Astrocyte (in vitro differentiated cells and primary cell): Measurements from ENCODE around the gene TRABD2A.

Source experiments
- EZH2 ChIP-seq: IDR thresholded peaks from 2 replicates; pipeline ENCODE4 v1.6.1; 2012; ENCODE audit warnings: mild to moderate bottlenecking, low read length, inconsistent platforms; ENCODE audit not compliant: insufficient read depth
- TF ChIP-seq, protein P1 (sequence below): IDR thresholded peaks from 2 replicates; pipeline ENCODE4 v1.5.1; 2011; ENCODE audit warnings: low read depth, mild to moderate bottlenecking, inconsistent platforms, low read length, moderate library complexity; ENCODE audit not compliant: insufficient read depth

DNA sequence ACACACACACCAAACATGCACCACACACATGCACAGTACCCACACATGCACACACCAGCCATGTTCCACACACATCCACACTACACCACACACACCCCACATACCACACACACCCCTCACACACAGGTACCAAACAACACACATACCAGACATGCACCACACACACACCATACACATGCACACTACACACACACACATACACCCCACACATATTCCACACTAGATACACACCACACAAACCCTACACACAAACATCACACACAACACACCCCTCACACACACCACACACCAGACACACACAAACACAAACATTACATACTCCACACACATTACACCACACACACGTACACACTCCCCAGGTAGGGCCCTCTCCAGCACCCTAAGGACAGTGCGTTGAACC is 51.2 kb downstream of the TRABD2A start:
- TF ChIP-seq, protein P1, sequence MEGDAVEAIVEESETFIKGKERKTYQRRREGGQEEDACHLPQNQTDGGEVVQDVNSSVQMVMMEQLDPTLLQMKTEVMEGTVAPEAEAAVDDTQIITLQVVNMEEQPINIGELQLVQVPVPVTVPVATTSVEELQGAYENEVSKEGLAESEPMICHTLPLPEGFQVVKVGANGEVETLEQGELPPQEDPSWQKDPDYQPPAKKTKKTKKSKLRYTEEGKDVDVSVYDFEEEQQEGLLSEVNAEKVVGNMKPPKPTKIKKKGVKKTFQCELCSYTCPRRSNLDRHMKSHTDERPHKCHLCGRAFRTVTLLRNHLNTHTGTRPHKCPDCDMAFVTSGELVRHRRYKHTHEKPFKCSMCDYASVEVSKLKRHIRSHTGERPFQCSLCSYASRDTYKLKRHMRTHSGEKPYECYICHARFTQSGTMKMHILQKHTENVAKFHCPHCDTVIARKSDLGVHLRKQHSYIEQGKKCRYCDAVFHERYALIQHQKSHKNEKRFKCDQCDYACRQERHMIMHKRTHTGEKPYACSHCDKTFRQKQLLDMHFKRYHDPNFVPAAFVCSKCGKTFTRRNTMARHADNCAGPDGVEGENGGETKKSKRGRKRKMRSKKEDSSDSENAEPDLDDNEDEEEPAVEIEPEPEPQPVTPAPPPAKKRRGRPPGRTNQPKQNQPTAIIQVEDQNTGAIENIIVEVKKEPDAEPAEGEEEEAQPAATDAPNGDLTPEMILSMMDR: no peak
- TF ChIP-seq EZH2: no peak
